ENCODE data around the gene DLG2.
"Not testable (repeated sequence)": the region's sequence is repeated elsewhere in the genome, so short reads cannot be mapped to it uniquely, and the experiment has no call there.

The DLG2 gene

DNA sequence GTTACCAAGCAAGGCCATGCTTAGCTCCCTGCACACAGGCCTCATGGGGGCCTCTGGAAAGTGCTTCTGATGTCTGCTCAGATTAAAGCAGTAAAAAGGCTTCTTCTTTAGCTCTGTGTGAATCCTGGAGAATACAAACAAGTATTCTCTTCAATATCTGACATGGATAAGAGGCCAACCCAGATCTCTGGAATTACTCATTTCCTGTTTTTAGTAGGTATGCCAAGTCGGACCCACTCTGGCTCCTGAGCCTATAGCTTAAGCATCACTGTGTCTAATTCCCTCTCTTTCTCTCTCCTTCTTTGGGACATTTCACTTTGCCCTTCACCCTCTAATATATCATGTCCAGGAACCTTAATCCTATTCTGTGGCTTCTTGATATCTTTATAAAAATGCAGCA is 1811.4 kb downstream of the DLG2 start:
- DNase-seq, result no peak

DNA sequence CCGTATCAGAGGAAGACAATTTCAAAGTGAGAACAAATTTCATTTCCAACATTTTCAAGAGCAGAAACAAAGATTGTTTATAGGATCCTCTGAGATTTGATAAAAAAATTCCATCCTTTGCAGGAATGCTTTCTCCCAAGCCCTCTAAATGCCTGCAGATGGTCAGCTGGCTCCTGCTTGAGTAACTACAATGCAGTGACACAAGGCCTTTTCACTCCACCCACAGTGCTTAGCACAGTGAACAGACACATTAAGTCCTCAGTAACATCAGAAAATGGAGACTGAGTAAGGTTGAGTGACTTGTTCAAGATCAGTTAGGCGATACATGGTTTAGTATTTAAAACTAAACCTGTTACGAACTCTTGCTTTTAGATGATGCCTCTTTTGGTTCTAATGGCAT is 1813.8 kb downstream of the DLG2 start:
- DNase-seq, result no peak

DNA sequence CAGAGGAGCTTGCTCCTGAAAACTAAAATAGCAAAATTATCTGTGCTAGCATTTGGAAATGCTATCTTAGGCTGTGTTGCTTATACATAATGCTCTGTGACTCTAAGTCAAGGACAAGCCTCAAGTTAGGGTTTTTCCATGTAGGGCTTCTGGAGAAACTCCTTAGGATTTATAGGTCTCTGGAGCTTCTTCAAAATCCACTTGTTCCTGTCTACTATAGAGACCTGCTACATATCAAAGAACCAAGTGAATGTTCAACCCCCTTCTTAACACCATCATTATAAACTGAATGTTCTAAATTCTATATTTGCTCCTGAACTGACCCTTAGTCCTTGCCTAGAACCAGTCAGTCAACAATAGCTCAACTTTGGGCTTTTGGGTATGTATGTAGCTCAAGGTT is 1817.9 kb downstream of the DLG2 start:
- no peak for DNase-seq

DNA sequence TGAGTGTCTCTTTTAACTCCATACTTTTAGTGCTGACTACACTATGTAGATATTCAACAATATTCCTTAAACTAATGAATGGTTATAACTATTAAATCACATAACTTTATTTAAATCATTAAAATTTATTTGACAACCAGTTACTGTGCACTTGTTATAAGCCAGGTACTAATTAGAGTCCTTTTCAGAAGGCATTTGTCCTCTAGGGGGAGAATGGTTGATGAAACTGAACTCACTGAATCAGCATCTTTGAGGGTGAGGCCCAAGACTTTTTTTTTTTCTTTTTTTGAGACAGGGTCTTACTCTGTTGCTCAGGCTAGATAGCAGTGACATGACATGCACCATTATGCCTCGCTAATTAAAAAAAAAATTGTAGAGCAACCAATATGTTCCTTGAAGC is 1825.3 kb downstream of the DLG2 start:
- no peak for DNase-seq

DNA sequence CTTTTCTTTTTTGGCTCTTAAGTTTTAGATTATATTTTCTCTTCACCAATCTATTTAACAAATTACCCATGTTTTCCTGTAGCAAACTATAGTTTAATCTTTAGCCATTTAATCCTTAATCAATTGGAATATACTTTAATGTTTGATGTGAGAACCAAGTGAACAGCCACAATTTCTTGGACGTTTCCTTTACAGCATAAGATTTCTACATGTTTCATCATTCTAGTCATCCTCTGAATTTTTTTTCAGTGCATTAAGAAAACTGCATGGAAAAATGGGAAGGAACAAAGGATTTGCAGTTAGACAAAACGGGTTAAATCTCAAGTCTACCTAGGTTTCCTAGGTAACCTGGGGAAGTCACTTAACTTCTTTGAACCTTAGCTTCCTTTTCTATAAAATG is 1833.8 kb downstream of the DLG2 start:
- no peak for DNase-seq

DNA sequence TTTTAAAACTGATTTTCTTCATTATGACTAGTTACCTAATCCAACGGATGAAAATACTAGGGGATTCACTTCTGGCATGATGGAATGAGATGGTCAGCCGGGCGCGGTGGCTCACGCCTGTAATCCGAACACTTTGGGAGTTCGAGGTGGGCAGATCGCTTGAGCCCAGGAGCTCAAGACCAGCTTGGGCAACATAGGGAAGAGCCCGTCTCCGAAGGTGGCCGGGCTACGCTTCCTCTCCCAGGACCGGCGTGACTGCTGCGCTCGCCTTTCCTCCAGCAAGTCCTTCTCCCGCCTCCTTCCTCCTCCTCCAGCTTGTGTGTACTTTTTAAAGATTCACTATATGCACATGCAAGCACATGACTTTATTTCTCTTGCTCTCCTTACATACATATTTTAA is 1835.6 kb downstream of the DLG2 start:
- no peak for DNase-seq

DNA sequence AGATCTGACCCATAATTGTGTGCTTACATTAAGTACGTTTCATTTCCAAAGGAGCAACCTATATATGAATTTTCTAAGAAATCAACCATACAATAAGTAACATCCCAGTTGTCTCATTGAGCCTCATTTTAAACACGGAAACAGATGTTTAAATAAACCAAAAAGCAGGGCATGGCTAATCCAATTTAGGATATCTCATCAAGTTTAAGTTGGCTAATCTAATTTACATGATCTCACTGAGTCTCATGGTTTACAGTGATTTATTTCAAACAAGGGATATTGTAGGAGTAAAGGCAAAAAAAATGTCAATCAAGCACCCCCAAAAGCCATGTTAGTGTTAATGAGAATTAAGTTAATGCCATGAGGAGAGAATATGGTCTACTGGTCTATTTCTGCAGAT is 1841.2 kb downstream of the DLG2 start:
- DNase-seq, result no peak

DNA sequence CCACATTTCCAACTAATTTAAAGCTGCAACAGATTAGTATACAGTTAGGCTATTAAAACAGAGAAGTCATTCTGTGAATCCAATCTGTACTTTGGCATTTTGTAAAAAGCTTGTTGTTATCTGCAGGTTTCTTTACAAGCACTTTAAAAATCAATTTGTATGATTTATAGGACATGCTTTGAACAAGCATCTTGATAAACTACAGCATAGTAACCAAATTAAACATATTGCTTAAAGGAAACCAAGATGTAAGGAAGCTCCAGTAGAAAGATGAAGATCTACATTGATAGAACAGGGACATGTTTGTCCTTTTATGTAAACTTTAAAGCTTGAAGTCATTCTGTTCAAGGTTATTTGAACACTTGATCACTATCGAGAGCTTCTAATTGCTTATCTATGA is 1842.7 kb downstream of the DLG2 start:
- no peak for DNase-seq

DNA sequence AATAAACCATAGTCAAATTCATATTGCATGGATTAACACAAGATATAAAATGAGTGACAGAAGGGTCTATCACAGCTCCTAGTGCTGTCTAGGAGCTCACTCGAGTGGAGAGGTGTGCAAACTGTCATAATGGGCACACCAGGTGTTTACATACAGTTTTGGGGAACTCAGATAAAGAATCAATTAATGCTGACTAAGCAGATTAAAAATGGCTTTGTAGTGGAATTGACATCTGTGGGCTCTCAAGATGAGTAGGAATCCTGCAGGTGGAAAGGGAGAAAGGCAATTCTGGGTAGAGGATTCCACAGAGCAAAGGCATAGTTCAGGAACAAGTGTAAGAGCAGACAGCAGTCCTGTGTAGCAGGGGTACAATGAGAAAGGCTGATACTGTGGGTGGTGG is 1844.8 kb downstream of the DLG2 start:
- no peak for DNase-seq

DNA sequence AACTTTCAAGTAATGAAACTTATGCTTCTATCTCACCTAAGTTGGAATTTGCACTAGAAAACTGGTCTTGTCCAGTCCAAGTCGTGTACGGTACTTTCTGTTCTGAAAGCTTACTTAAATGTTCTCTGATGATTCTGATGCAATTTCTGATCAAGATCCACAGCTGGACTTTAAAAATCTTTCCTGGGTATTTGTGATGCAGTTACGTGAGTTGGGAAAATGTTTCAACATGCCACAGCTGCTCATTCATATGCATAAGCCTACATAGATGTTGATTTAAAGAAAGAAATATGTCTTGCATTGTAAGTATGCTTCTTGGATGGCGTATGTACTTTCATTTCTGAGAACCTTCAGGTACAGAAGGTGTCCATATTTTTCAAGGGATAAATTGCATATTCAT is 1847.3 kb downstream of the DLG2 start:
- DNase-seq, result no peak

DNA sequence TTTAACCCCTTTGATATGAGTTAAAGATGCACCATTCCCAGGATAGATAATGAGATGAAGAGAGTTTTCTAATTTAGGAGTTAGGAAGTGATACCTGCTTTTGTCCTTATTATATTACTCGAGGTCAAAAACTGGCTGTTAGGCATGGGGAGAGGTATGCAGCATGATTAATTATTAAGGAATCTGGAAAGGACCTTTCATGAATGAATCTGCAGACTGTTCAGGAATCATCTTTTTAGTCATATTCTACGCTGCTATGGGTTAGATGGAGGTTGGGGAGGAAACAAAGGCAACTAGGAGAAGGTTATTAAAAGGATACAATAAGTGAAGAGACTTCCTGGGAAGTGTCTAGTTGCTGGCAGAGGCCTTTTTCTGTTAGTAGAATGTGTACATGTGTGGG is 1848.5 kb downstream of the DLG2 start:
- DNase-seq, result no peak

DNA sequence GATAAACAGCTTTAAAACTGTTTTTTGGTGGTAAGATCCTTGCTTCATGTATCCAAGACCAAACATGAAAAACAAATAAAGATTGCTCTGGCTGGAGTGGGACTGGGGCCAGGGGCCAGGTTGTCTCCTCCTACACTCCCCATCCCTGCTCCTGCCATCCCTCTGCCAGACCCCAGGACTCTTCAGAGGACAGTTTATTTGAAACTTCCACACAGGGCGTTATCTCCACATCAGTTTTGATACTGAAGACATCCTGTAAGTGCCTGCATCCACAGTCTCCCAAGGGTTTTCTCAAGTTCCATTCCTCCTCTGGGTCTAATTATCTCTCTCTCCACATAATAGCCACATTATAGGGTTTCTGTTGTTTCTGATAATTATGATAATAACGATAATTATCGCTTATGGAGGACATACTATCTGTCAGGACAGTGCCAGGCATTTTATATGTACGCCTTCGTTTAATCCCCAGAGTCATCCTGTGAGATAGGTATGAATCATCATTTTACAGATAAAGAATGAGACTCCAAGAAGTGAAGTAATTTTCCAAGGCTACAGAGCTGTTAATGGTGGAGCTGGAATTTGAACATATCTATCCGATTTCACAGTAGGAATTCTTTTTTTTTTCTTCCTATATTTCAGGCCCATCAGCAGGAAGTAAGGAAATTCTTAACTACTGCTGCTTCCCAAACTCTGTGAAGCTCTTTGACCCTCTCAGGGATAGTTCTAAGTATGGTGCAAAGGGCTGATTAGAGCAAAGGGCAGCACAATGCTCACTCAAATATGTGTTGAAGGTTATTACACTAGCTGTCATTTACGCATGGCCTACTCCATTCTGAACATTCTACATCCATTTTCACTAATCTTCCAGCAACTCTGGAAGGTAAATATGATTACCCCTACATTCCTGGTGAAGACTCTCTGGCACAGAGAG is 1852.9 kb downstream of the DLG2 start:
- DNase-seq, result no peak

DNA sequence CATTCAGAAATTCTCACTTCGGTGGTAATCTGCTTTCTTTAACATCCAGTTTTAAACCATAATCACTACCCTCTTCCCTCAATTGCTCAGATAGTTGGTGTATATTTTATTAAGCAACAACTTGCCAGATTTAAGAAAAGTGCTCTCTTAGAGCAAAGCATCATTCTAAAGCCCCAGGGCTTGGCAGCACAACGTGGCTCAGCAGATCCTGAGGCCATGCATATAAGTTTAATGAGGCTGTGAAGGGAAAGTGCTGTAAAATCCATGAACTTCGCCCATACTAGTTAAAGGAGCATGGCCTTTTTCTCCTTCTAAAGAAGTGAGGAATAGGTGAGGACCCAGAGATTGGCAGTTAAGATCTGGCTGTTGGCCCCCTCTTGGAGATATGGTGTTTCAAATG is 1858.7 kb downstream of the DLG2 start:
- no peak for DNase-seq

DNA sequence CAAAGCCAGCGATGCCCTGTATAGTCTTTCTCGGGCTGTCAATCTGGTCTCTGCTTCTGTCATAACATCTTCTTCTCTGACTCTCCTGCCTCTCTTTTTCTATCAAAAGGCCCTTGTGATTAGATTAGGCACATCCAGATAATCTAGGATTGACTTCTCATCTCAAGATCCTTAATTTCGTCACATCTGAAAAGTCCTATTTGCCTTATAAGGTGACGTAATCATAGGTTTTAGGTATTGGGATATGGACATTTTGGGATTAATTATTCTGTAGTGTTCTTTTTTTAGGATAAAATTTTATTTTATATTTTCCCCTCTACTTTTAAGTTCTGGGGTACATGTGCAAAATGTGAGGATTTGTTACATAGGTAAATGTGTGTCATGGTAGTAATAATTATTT is 1860.2 kb downstream of the DLG2 start:
- DNase-seq, result no peak

DNA sequence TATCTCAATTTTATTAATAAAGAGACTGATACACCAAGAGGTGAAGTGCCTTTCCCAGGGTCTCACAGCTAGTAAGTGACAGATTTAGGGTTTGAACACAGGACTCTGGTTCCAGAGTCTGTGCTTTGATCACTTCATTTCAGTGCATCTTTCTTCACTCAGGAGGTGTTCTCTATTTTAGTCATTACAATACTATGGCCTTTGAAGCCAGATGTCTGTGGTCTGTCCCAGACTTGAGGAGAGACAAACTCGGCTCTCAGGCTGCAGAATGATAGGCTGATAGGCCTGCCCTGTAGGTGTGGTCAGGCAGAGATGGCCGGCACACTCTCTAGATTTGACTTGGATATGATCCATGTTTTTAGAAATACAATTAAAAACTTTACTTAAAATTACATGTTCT is 1862.5 kb downstream of the DLG2 start:
- DNase-seq, result no peak

DNA sequence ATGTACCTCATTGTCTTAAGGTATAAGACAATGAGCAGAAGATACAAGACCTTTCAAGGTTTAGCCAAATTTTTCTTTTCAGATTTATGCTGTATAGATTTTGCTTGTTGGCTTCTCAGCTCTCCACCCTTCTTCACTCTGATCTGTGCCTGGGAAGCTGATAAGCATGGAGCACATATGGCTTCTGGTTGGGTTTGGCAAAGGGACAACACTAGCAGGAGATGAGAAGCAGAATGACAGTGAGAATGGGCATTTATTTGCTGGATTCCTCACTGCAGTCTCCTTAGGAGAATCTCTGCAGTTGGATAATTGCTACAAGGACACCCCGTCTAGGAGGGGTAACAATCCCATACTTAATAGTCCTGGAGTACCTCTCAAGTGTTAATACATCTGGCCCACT is 1866.2 kb downstream of the DLG2 start:
- no peak for DNase-seq

DNA sequence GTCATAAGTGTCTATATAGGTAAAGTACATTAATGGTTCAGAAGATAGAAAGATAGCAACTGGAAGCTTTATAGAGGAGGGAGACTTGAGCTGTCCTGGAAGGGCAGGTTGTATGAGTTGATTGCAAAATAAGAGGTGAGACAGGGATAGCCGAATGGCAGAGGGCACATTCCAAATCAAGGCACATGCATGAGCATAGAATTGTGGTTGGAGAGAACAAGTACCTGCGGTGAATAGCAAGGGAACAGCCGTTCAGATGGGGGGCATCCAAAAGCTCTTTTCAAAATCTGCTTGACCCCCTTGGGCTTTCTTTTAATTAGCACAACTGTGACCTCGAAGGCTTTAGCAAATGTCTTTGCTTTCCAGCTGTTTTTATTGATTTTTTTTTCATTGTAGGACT is 1868.0 kb downstream of the DLG2 start:
- no peak for DNase-seq

DNA sequence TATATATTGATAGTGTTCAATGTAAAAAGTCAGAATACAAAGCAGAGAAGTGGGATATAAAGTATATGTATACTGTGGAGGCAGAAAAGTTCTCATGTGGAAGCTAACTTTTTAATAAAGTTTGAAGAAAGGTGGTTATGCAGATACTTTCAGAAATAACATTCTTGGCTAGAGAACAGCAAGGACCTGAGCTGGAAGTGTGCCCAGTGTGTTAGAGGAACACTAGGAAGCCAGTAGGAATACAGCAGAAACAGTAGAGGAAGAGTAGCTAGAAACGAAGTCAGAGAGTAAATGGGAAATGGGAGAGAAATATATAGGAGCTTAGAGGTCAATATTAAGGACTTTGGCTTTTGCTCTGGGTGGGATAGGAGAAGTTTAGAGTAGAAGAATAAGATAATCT is 1876.1 kb downstream of the DLG2 start:
- DNase-seq, result no peak

DNA sequence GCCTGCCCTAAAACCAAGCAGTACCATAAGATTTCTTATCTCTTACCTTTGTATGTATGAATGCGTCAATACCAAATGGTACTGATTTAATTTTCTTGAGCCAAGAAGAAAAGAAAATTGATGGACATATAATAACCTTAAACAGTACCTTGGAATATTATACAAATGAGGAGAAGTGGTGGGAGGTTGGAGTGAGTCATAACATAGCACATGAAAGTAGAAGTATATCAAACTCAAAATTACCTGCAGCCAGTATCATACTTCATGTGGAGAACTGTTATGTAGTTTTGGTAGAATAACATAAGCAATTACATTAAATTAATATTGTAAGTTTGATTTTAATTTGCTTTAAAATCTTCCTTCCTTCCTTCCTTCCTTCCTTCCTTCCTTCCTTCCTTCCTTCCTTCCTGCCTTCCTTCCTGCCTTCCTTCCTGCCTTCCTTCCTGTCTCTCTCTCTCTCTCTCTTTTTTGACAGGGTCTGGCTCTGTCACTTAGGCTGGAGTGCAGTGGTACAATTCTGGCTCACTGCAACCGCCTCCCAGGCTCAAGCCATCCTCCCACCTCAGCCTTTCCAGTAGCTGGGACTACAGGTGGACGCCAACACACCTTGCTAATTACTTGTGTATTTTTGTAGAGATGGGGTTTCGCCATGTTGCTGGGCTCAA is 1880.1 kb downstream of the DLG2 start:
- no peak for DNase-seq

DNA sequence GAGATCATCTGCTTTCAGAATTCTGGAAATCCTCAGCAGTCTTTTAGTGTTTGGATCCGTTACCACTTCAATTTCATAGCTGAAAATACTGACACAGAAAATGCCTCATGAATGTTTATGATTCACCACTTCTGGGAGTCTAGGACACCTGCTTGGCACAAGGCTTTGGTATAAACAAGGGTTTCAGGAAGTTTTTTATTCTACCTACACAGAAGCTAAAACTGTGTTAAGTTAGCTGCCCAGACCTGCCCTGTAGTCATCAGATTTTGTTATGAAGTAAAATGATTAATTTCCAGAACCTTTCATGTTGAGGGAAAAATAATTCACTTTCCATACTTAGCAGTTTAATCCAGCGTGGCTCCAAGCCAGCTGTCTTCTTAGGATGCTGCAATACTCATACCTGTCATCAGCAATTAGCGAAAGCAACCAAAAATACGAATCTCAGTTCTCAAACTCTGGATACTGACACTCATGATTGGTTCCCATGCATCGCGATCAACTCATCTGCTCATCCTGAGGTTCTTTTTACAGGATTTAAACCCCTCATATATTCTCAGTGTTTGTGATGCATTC is 1882.4 kb downstream of the DLG2 start:
- DNase-seq, result no peak

DNA sequence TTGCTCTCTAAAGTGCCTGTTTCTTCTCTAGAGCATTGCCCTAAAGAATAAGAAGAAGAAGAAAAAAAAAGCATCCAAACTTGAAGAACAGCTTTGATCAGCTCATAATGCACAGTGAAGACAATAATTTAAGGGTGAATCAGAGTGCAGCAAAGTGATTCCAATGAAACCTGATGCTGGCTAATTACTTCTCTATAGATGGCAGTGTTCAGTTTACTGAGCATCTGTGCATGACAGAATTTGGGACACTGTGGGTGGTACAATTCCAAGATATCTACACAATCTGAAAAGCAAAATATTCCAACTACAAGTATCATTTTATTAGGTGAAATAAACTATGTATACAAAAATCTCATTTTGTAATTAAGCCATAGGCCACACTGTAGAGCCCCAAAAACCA is 1890.5 kb downstream of the DLG2 start:
- DNase-seq, result no peak

DNA sequence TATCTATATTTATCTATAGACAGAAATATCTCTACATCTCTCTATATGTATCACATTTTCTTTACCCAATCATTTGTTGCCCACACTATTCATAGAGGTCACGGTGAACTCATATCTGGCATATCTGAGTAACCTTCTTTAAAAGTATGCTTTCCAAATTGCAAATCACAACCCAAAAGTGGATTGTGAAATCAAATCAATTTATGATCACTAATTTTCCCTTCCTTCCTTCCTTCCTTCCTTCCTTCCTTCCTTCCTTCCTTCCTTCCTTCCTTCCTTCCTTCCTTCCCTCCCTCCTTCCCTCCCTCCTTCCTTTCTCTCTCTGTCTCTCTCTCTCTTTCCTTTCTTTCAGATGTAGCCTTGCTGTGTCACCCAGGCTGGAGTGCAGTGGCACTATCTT is 1893.0 kb downstream of the DLG2 start:
- DNase-seq, result no peak

DNA sequence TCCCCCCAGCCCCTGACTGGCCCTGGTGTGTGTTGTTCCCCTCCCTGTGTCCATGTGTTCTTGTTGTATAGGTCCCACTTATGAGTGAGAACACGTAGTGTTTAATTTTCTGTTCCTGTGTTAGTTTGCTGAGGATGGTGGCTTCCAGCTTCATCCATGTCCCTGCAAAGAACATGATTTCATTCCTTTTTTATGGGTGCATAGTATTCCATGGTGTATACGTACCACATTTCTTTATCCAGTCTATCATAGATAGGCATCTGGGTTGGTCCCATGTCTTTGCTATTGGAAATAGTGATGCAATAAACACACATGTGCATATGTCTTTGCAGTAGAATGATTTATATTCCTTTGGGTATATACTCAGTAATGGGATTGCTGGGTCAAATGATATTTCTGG is 1895.9 kb downstream of the DLG2 start:
- not testable (repeated sequence) for DNase-seq

DNA sequence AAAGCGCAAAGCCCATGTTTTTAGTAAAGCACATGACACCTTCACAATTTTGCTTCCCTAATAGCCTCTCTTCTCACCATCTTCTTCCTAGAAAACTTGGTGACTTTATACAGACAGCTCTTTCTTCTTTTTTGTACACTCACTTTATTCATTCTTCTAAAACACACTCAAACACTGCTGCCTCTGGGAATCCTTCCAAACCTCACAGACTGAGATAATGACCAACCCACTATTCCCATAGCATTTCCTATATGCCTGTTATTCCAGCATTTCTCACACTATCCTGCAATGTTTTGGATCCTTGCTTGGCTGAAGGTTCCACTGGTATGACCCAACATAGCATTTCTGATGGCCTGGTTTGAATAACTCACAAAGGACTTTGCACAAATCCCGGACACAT is 1898.9 kb downstream of the DLG2 start:
- DNase-seq, result no peak

Measured in stimulated activated CD4-positive, alpha-beta T cell treated with anti-CD3 and anti-CD28 coated beads, Interleukin-1b, Interleukin-23, amount 100 ng/mL, for 48 hours (primary cell).